Inflammatory macrophage (primary cell): ENCODE results near the gene SLC25A47.
"Not testable (repeated sequence)": the region's sequence is repeated elsewhere in the genome, so short reads cannot be mapped to it uniquely, and the experiment has no call there.

ENCODE experiments used
- DNase-seq, 2 donors: peaks; one replicate each; pipeline ENCODE4 v3.0.0-alpha.2; 2020 to 2022
- total RNA-seq, 18 experiments: gene quantifications; one replicate each; lab custom pipeline; 2026; ENCODE audit warnings: mixed read lengths in 6 of 18, inconsistent platforms in 2 of 18; lab: John Stamatoyannopoulos, UW

SLC25A47 gene
- 0 to 0.27 (median 0.04) reads per million in 18 experiments for total RNA-seq

- no peak for DNase-seq
Observed at GRCh38 chr14:100323121-100323941, at the start of gene SLC25A47. Gene SLC25A47 (plus strand): TSS chr14:100323339. CDS start chr14:100323415, 76 bp downstream.

- no peak for DNase-seq
Observed at GRCh38 chr14:100274250-100274649, 48.9 kb upstream of the SLC25A47 start.

- no peak for DNase-seq
Observed at GRCh38 chr14:100275214-100275613, 47.9 kb upstream of the SLC25A47 start.

- peak; percentile 47 to 52 for DNase-seq
Observed at GRCh38 chr14:100278702-100279101, 44.4 kb upstream of the SLC25A47 start.

GRCh38 chr14:100279133-100279532 lies 44.0 kb upstream of the SLC25A47 start:
- no peak for DNase-seq

GRCh38 chr14:100279563-100279962 lies 43.6 kb upstream of the SLC25A47 start:
- no peak for DNase-seq

GRCh38 chr14:100281286-100282082 lies 41.7 kb upstream of the SLC25A47 start:
- no peak for DNase-seq

GRCh38 chr14:100282083-100282350 lies 41.1 kb upstream of the SLC25A47 start:
- DNase-seq: no peak

GRCh38 chr14:100282766-100283419 lies 40.2 kb upstream of the SLC25A47 start:
- DNase-seq: no peak

- DNase-seq: not testable (repeated sequence)
Observed at GRCh38 chr14:100283436-100283835, 39.7 kb upstream of the SLC25A47 start.

- no peak for DNase-seq
Observed at GRCh38 chr14:100283984-100284881, 38.9 kb upstream of the SLC25A47 start.

- DNase-seq: peak; percentile 59 to 74
Observed at GRCh38 chr14:100285021-100285912, 37.9 kb upstream of the SLC25A47 start.

GRCh38 chr14:100285913-100286400 lies 37.2 kb upstream of the SLC25A47 start:
- no peak for DNase-seq

GRCh38 chr14:100286484-100287191 lies 36.5 kb upstream of the SLC25A47 start:
- DNase-seq: no peak

GRCh38 chr14:100287202-100287997 lies 35.7 kb upstream of the SLC25A47 start:
- no peak for DNase-seq

- not testable (repeated sequence) for DNase-seq
Observed at GRCh38 chr14:100287998-100288295, 35.2 kb upstream of the SLC25A47 start.

GRCh38 chr14:100288382-100289185 lies 34.6 kb upstream of the SLC25A47 start:
- DNase-seq: no peak

- DNase-seq: no peak
Observed at GRCh38 chr14:100289916-100290606, 33.1 kb upstream of the SLC25A47 start.
